DMS 273 (cell line): Measurements from ENCODE around the gene AGFG2.
"Not testable (repeated sequence)": the region's sequence is repeated elsewhere in the genome, so short reads cannot be mapped to it uniquely, and the experiment has no call there.

ENCODE experiments used
- DNase-seq: peaks from one replicate; lab custom pipeline; 2025; ENCODE audit not compliant: unreplicated experiment; lab: John Stamatoyannopoulos, UW

AGFG2 gene

GRCh38 chr7:100538654-100539435 is at the start of gene AGFG2:
AGFG2 (plus strand) TSS chr7:100539203; CDS start chr7:100539347, 144 bp downstream.
- DNase-seq, result peak; percentile 100

- peak; percentile 100 for DNase-seq
Observed at GRCh38 chr7:100489824-100490223, 49.2 kb upstream of the AGFG2 start.

GRCh38 chr7:100490483-100491191 is 48.4 kb upstream of the AGFG2 start:
- DNase-seq, result no peak

- no peak for DNase-seq
Observed at GRCh38 chr7:100491192-100491578, 47.8 kb upstream of the AGFG2 start.

- DNase-seq, result no peak
Observed at GRCh38 chr7:100492738-100493475, 46.1 kb upstream of the AGFG2 start.

GRCh38 chr7:100493476-100494264 is 45.3 kb upstream of the AGFG2 start:
- peak; percentile 84 for DNase-seq

- DNase-seq, result no peak
Observed at GRCh38 chr7:100496509-100496908, 42.5 kb upstream of the AGFG2 start.

- not testable (repeated sequence) for DNase-seq
Observed at GRCh38 chr7:100500743-100501142, 38.3 kb upstream of the AGFG2 start.

GRCh38 chr7:100504031-100504430 is 35.0 kb upstream of the AGFG2 start:
- DNase-seq, result not testable (repeated sequence)

- DNase-seq, result no peak
Observed at GRCh38 chr7:100504887-100505611, 34.0 kb upstream of the AGFG2 start.

- peak; percentile 61 for DNase-seq
Observed at GRCh38 chr7:100506356-100506923, 32.6 kb upstream of the AGFG2 start.

- peak; percentile 98 for DNase-seq
Observed at GRCh38 chr7:100509231-100509630, 29.8 kb upstream of the AGFG2 start.

GRCh38 chr7:100510437-100511239 is 28.4 kb upstream of the AGFG2 start:
- no peak for DNase-seq

GRCh38 chr7:100513212-100513810 is 25.7 kb upstream of the AGFG2 start:
- DNase-seq, result no peak

GRCh38 chr7:100515072-100515532 is 23.9 kb upstream of the AGFG2 start:
- peak; percentile 31 for DNase-seq

- peak; percentile 60 for DNase-seq
Observed at GRCh38 chr7:100516135-100516812, 22.7 kb upstream of the AGFG2 start.

- DNase-seq, result no peak
Observed at GRCh38 chr7:100517305-100517704, 21.7 kb upstream of the AGFG2 start.

- DNase-seq, result no peak
Observed at GRCh38 chr7:100519580-100519979, 19.4 kb upstream of the AGFG2 start.
